ENCODE results near the gene CFAP410.
"Not testable (repeated sequence)": the region's sequence is repeated elsewhere in the genome, so short reads cannot be mapped to it uniquely, and the experiment has no call there.

Gene CFAP410

DNA sequence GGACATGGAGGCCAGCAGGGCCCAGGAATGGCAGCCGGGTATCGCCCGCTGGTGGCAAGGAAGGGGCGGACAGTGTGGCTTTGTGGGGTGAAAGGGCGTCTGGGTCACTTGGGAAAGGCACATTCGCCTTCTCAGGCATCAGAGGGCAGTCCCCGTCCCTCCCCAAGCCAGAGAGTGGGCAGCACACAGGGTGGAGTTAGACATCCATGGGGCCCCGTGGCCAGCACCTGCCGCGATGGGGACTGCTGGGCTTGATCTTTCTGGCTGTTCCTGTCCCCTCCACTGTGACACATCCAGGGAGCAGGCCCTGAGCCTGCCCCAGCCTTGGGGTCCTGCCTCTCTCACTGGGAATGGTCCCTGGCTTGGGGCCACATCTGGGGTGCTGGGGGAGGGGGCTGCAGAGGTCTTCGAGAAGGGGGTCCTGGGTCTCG is 10.2 kb upstream of the CFAP410 start:
- Mint-ChIP-seq H3K27me3 (peaks cover 12% of the 10 kb centered on the region), H3K4me3 (no peak overlapping the region), H3K9me3 (no peaks in the 10 kb centered on the region), H3K27ac (no peak overlapping the region), H3K4me1 (peaks cover 24% of the 10 kb centered on the region), H3K36me3 (ENCODE audit: low read depth) (no peaks in the 10 kb centered on the region)
- DNase-seq (no peak), ATAC-seq (no peak)

DNA sequence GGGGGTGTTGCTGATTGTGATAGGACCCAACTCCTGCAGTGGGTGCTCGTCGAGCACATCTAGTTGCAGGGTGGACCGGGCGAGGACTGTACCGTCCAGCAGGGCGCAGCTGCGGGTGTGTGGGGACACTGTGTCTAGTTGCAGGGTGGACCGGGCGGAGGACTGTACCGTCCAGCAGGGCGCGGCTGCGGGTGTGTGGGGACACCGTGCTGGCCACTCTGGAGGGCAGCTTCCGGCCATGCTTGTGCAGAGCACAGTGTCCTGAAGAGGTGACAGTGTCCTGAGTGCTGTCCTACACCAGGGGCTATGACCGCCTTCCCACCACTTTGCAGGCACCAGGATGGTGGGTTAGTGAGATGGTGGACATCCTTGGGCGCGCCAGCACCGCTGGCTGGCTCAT is 9.7 kb upstream of the CFAP410 start:
- Mint-ChIP-seq H3K9me3 (no peaks in the 10 kb centered on the region), H3K27me3 (peaks cover 12% of the 10 kb centered on the region), H3K27ac (no peak overlapping the region), H3K36me3 (ENCODE audit: low read depth) (no peaks in the 10 kb centered on the region), H3K4me3 (no peak overlapping the region), H3K4me1 (peaks cover 19% of the 10 kb centered on the region)
- no peak for ATAC-seq
- DNase-seq = no peak

DNA sequence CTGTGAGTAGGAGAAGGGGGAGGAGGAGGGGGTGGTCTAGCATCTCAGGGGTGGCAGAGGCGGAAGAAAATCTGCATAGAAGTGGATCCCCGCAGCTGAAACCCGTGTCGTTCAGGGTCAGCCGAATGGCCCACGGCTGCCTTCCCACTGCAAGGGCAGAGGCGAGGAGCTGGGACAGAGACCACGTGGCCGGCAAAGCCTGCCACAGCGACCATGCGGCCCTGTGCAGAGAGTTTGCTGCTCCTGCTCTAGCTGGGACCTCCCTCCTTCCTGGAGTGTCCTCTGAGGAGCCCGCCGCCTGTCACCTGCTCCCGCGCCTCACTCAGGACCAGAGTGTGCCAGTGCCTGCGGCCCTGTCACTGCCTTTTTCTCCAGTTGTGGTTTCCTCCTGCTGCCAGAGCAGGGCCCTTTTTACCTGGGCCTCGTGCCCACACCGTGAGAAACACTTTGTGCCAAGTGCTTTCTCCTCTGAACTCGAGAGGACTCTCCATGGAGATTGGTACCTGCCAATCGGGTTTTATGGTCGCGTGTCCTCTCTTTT is 8.8 kb upstream of the CFAP410 start:
- ATAC-seq = no peak
- H3K9me3 Mint-ChIP-seq = no peaks in the 10 kb centered on the region
- peaks cover 12% of the 10 kb centered on the region for H3K27me3 Mint-ChIP-seq
- H3K27ac Mint-ChIP-seq = no peak overlapping the region
- no peaks in the 10 kb centered on the region for H3K36me3 Mint-ChIP-seq (ENCODE audit: low read depth)
- no peak overlapping the region for H3K4me3 Mint-ChIP-seq
- H3K4me1 Mint-ChIP-seq = peaks cover 10% of the 10 kb centered on the region
- DNase-seq = no peak

DNA sequence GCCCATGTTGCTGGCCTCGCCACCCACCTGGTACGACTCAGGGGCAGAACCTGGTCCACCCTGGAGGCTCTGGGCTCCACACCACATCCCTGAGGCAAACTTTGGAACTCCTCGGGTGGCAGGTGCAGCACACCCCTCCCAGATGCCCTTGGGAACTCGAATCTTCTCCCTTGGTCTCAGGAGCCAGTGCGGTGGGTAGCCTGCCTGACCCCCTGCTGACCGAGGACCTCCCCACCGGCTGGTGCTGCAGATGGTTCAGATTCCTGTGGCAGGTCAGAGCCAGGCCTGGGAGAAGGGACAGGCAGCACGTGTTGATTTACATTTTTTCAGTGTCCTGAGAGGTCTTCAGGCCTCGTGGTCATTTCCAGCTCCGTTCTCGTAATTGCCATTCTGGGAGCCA is 6.3 kb upstream of the CFAP410 start:
- H3K27ac Mint-ChIP-seq = no peak overlapping the region
- H3K4me1 Mint-ChIP-seq = peaks cover 2% of the 10 kb centered on the region
- H3K36me3 Mint-ChIP-seq (ENCODE audit: low read depth) = no peaks in the 10 kb centered on the region
- peaks cover 7% of the 10 kb centered on the region for H3K27me3 Mint-ChIP-seq
- no peak overlapping the region for H3K4me3 Mint-ChIP-seq
- ATAC-seq (no peak), DNase-seq (no peak)
- H3K9me3 Mint-ChIP-seq = no peaks in the 10 kb centered on the region

DNA sequence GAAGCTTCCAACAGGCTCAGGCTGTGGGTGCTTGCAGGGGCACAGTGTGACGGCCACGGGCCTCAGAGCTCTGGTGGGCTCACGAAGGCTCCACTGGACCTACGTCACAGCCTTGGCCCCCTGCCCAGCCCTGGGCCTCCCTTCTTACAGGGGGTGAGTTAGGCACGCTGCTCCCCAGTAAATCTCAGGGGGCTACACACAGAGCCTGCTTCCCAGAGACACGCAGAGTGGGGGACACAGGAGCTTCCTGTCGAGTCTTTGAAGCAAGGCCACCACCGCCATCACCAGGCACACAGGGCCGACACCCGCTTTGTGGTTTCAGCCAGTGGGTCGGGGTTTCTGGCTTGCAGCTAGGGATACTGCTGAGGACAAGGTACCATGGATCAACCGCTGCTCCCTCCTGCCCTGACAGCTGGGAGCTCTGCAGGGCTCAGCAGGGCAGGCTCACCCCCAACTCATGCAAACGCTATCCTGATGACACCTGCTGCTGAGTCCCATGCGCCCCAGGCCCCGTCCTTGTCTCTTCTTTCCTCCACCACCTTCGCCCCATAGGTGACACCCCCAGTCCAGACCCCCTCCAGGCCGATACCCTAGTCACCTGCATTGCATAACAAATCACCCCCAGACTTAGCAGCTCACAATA is 5.5 kb upstream of the CFAP410 start:
- Mint-ChIP-seq H3K4me1 (peaks cover 10% of the 10 kb centered on the region), H3K27me3 (peaks cover 7% of the 10 kb centered on the region), H3K36me3 (ENCODE audit: low read depth) (no peaks in the 10 kb centered on the region), H3K9me3 (no peaks in the 10 kb centered on the region), H3K27ac (no peak overlapping the region), H3K4me3 (no peak overlapping the region)
- DNase-seq = no peak
- ATAC-seq = no peak

DNA sequence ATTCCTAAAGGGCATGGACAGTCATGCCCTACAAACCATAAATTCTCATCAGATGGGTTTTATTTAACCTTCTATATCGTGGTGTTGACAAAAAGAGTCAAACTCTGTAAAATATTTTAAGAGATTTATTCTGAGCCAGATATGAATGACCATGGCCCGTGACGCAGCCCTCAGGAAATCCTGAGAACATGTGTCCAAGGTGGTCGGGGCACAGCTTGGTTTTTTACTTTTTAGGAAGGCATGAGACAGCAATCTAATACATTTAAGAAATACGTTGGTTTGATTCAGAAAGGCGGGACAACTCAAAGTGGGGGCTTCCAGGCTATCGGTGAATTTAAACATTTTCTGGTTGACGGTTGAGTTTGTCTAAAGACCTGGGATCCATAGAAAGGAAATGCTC is 3.8 kb upstream of the CFAP410 start:
- peaks cover 13% of the 10 kb centered on the region for H3K4me1 Mint-ChIP-seq
- DNase-seq; H3K36me3 Mint-ChIP-seq (ENCODE audit: low read depth); H3K27me3 Mint-ChIP-seq; H3K27ac Mint-ChIP-seq; ATAC-seq; H3K4me3 Mint-ChIP-seq; H3K9me3 Mint-ChIP-seq: not testable (repeated sequence)

DNA sequence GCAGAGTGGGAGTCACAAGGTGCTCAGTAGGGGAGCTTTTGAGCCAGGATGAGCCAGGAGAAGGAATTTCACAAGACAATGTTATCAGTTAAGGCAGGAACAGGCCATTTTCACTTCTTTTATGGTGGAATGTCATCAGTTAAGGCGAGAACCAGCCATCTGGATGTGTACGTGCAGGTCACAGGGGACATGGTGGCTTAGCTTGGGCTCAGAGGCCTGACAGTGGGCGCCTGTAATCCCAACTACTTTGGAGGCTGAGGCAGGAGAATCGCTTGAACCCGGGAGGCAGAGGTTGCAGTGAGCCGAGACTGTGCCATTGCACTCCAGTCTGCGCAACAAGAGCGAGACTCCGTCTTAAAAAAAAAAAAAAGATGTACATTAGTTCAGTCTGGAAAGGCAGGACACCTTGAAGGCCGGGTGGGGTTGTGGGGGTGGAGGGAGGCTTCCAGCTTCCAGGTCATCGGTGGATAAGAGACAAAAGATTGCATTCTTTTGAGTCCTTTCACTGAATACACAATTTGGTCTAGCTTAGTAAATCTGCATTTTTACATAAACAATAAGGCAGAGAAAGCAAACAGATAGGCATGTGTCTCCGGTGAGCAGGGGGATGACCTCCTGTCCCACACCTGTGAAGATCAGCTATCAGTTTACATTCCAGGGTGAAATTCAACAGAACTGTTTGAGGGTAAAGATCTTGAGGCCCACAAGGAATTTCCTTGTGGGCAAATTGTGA is 2.7 kb upstream of the CFAP410 start:
- not testable (repeated sequence) for H3K27ac Mint-ChIP-seq, H3K4me3 Mint-ChIP-seq

DNA sequence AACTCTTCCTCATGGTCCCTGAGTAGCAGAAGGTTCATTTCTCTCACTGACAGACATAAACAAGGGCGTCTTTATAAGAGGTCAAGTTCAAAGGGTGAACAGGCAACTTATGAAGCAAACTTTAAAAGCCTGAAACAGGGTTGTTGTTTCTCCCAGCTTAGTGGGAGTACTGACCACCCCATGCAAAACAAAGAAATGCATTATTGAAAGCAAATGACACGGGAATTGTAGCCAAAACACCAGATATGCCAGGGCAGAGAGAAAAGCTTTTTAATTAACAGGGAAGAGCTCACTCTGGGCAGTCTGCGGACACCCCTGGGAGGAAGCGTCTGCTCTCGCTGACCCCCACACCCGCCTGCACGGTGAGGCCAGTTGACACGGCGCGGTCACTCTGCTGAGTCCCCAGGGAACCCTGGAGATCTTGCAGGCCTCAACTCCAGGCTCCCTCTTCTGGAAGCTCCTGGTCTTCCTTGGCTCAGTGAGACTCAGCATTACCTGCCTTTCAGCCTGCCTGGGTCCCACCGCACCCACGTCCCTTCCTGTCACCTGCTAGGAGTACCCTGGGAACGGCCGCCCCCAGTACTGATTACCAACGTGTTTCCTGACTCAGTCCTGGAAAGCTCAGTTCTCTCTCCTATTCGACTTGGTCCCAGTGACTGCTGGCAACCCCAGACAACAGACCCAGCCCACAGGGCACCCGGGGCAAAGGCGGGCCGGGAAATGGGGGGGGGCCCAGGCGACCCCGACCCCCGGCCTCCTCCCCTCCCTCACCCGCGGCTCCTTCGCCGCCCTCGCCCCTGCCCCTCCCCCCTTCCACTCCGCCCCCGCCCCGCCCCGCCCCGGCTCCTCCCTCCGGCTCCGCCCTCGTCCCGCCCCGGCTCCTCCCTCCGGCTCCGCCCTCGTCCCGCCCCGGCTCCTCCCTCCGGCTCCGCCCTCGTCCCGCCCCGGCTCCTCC is 972 bp downstream of the CFAP410 start:
- Mint-ChIP-seq H3K4me1 (peaks cover 14% of the 10 kb centered on the region), H3K27me3 (no peaks in the 10 kb centered on the region), H3K4me3 (no peak overlapping the region), H3K9me3 (no peaks in the 10 kb centered on the region), H3K36me3 (ENCODE audit: low read depth) (no peaks in the 10 kb centered on the region), H3K27ac (peak overlapping the region; percentile 29)
- ATAC-seq (no peak), DNase-seq (peak; percentile 31)

More for the DNA sequence above, 2.7 kb upstream of the CFAP410 start:
- H3K9me3 Mint-ChIP-seq; H3K27me3 Mint-ChIP-seq; DNase-seq; ATAC-seq; H3K36me3 Mint-ChIP-seq (ENCODE audit: low read depth): not testable (repeated sequence)
- peaks cover 14% of the 10 kb centered on the region for H3K4me1 Mint-ChIP-seq

DNA sequence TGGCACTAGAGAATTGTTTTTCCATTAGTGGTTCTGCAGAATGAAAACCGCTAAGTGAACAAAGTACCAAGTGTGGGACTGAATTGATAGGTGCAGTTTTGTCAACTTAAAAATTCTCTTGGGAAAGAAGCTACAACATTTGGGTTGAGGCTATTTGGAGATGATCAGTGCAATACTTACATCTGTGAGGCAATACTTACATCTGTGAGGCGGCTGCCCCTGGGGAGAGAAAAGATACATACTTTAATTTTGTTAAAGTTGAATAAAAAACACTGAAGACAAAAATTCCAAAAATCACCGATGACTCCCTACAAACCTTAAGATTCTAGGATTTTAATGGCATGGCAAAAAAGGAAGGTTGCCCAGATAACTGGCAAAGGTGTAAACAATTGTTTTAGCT is 1.7 kb downstream of the CFAP410 start:
- H3K27me3 Mint-ChIP-seq = no peaks in the 10 kb centered on the region
- no peaks in the 10 kb centered on the region for H3K9me3 Mint-ChIP-seq
- H3K4me1 Mint-ChIP-seq = peaks cover 14% of the 10 kb centered on the region
- DNase-seq (no peak), ATAC-seq (no peak)
- no peaks in the 10 kb centered on the region for H3K36me3 Mint-ChIP-seq (ENCODE audit: low read depth)
- no peak overlapping the region for H3K4me3 Mint-ChIP-seq
- no peak overlapping the region for H3K27ac Mint-ChIP-seq

DNA sequence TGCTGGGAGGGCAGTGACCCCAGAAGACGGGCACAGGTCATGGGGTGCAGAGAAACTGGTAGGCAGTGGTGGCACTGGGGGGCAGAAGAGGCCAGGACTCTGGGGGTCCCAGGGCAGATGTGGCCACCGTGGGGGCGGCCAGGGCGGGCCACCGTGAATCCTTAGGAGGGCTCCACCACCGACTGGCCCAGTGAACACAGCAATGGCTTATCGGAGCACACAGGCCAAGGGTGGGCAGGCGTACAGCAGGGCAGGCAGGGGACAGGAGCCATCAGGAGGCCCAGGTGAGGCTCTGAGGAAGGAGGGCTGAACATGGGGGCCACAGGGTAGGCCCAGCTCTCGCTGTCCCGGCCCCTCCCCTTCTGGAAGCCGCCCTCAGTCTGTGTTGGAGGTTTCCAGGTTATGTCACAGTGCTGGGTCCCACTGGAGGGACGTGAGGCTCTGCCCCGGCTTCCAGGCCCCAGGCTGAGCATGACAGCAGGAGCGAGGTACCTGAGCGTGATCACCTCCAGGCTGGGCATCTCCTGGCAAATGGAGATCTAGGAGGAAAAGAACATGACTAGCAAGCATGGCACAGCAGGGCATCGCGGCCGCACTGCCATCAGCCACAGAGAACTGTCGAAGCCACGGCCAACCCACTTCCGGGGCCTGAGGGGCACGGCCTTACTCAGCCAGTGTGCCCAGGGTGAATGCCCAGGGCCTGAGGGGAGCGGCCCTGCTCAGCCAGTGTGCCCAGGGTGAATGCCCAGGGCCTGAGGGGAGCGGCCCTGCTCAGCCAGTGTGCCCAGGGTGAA is 3.7 kb downstream of the CFAP410 start:
- H3K36me3 Mint-ChIP-seq (ENCODE audit: low read depth) = peaks cover 3% of the 10 kb centered on the region
- H3K9me3 Mint-ChIP-seq = no peaks in the 10 kb centered on the region
- ATAC-seq = no peak
- H3K27me3 Mint-ChIP-seq = no peaks in the 10 kb centered on the region
- DNase-seq = no peak
- H3K4me3 Mint-ChIP-seq = no peak overlapping the region
- no peak overlapping the region for H3K27ac Mint-ChIP-seq
- H3K4me1 Mint-ChIP-seq = peaks cover 12% of the 10 kb centered on the region

DNA sequence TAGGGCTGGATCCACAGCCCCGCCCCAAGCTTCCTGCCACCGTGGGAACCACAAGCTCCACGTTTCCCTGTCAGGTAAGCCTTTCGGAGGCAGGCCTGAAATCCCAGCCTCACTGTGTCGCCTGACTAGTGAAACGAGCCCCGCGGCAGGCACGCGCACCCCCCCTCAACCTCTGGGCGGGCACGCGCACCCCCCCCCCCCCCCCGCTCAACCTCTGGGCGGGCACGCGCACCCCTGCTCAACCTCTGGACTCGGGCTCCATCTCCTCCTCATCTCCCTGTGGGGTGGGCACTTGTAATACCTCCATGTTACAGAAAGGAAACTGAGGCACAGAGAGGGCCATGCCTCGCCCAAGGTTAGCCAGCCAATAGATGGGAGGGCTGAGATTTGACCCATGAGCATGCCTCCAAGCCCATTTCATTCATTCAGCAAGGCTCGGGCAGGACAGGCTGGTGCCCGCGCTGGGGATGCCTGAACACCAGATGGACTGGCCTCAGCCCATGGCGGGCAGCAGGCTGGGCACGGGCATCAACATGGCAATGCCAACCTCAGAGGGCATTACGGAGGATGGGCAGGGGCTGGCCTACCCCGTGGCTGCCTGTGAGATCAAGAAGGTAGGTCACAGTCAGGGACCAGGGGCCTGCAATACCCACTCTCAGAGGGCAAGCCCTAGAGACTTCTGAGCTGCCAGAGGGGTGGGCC is 4.7 kb downstream of the CFAP410 start:
- Mint-ChIP-seq H3K27ac (no peak overlapping the region), H3K36me3 (ENCODE audit: low read depth) (peaks cover 3% of the 10 kb centered on the region), H3K4me3 (no peak overlapping the region), H3K4me1 (peaks cover 2% of the 10 kb centered on the region), H3K27me3 (no peaks in the 10 kb centered on the region), H3K9me3 (no peaks in the 10 kb centered on the region)
- DNase-seq (no peak), ATAC-seq (no peak)

DNA sequence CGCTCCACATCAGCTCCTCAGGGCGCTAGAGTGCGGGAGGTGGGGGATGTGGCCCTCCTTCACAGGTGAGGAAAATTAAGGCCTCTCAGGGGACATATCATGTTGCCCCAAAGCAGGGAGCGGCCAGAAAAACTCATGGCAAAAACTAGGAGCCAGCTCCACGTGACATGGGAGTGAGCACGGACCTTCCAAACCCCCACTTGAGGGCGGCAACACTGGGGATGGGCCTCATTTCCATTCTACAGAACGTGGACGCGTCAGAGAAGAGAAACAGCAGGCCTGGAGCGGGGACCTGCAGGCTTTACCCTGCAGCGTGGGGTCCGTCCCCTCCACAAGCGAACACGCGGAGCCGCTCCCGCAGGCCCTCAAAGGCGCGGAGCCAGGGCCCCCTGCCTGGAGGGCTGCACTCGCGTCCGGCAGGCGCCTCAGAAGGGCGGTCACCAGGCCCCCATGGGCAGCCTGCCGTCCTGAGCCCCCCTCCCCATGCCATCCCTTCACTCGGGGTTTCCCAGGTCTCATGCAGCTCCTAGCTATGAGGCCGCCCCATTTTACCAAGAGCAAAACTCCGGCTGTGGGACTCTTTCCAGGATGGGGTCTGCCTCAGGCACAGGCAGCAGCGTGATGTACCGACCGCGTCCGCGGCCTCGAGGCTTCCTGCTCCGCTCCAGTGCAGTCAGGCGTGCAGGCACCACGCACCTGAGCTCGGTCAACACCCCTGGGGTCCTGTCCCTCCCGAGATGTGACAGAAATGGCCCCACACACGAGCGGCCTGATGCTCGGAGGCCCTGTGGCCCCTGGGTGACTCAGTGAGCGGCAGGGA is 5.5 kb downstream of the CFAP410 start:
- DNase-seq (no peak), ATAC-seq (no peak)
- no peak overlapping the region for H3K4me3 Mint-ChIP-seq
- peaks cover 2% of the 10 kb centered on the region for H3K4me1 Mint-ChIP-seq
- H3K36me3 Mint-ChIP-seq (ENCODE audit: low read depth) = peaks cover 3% of the 10 kb centered on the region
- no peak overlapping the region for H3K27ac Mint-ChIP-seq
- H3K9me3 Mint-ChIP-seq = no peaks in the 10 kb centered on the region
- H3K27me3 Mint-ChIP-seq = no peaks in the 10 kb centered on the region

DNA sequence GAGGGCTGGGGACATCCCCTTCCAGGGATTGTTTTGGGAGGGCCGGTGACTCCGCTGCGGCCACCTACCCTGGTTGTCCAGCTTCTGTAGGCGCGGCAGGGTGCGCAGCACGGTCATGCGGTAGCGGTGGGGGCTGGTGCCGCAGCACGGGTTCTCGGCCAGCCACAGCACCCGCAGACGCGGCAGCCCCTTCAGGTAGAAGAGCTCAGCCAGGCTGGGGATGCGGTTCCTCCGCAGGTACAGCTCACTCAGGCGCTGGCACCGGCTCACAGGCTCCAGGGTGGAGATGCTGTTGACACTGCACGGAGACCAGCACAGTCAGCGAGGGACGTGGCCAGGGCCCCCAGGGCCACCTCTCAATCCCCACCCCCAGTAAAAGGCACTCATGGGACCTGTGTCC is 6.2 kb downstream of the CFAP410 start:
- H3K9me3 Mint-ChIP-seq = no peaks in the 10 kb centered on the region
- no peak overlapping the region for H3K27ac Mint-ChIP-seq
- no peak overlapping the region for H3K4me3 Mint-ChIP-seq
- peaks cover 1% of the 10 kb centered on the region for H3K4me1 Mint-ChIP-seq
- H3K27me3 Mint-ChIP-seq = no peaks in the 10 kb centered on the region
- DNase-seq = no peak
- H3K36me3 Mint-ChIP-seq (ENCODE audit: low read depth) = peaks cover 3% of the 10 kb centered on the region
- no peak for ATAC-seq

Data from activated naive CD8-positive, alpha-beta T cell treated with anti-CD3 and anti-CD28 coated beads, Interleukin-2, amount 50 U/mL, for 24 hours (primary cell).